GM21528 (cell line): ENCODE data around the gene LEMD2.

Experiments
- ATAC-seq: cut with Tn5 transposase; IDR thresholded peaks from one replicate; pipeline ENCODE4 v1.9.1; 2021; ENCODE audit warnings: mild to moderate bottlenecking, moderate library complexity; ENCODE audit not compliant: unreplicated experiment, low FRiP score

Gene LEMD2

GRCh38 chr6:33777398-33778388, 11.2 kb downstream of the LEMD2 start:
- ATAC-seq = no peak

DNA sequence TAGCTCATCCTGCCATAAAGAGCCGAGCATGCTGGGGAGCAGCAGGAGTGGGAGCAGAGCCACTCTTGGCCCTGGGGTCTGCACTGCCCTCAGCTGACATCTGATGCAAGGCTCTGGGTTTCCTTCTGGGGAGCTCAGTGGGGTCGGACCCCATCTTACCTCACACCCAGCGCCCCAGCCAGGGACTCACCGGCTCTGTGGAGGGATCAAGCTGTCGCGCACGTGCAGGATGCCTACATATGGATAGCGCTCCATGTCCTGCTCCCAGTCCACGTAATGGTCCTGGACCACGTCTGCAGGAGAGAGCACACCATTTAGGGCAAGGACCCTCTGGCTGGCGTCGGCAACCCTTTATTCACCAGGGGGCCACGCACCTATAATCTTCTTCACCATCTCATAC, 12.2 kb downstream of the LEMD2 start:
- no peak for ATAC-seq

GRCh38 chr6:33776186-33776585, 12.7 kb downstream of the LEMD2 start:
- ATAC-seq = no peak

GRCh38 chr6:33774774-33775173, 14.2 kb downstream of the LEMD2 start:
- ATAC-seq = no peak

- no peak for ATAC-seq
These were observed 15.9 kb downstream of the LEMD2 start for GRCh38 chr6:33772902-33773472.

- no peak for ATAC-seq
These were observed 16.7 kb downstream of the LEMD2 start for GRCh38 chr6:33772082-33772830.

GRCh38 chr6:33771146-33772081, 17.5 kb downstream of the LEMD2 start:
- ATAC-seq = no peak

DNA sequence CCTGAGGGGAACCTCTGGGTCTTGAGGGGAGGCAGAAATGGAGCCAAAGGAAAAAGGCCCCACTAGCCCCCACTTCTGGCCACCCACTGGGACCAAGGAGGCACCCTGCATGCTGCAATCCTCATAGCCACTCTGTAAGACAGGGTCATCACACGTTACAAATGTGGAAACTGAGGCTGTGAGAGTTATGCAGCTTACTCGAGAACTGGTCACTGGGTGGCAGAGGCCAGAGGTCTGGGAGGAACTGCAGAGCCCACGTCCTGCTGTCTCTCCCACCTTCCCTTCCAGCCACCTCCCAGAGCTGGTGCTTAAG, 18.1 kb downstream of the LEMD2 start:
- ATAC-seq = no peak

DNA sequence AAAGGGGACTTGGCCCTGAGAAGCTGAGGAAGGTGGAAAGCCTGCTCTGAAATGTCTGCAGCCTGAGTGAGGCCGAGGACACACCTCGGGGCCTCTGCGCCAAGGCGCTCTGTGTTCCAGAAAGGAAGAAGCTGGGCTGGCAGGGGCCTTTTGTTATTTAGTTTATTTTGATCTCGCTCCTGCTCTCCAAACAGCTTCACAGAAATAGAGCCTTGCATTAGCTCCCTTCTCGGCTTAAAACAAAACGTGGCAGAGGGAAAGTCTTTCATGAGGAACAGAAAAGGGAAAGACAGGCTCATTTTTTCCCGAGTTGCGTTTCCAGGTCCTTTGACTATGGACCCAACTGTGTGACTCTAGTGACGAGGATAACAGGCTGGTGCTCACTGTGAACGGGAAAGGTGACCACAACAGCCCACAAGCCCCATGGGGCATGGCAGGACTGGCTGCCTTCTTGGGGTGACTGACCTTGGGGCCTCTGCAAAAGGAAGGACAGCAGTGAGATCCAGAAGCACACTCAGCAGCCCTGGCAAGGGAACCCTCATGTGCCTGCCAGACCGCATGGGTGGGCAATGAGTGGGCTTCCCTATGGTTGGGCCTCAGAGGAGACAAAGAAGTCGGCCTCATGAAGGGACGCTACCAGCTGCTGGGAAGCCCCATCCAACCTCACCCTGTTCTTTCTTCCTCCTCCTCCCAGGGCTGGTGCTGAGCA, 18.7 kb downstream of the LEMD2 start:
- no peak for ATAC-seq

DNA sequence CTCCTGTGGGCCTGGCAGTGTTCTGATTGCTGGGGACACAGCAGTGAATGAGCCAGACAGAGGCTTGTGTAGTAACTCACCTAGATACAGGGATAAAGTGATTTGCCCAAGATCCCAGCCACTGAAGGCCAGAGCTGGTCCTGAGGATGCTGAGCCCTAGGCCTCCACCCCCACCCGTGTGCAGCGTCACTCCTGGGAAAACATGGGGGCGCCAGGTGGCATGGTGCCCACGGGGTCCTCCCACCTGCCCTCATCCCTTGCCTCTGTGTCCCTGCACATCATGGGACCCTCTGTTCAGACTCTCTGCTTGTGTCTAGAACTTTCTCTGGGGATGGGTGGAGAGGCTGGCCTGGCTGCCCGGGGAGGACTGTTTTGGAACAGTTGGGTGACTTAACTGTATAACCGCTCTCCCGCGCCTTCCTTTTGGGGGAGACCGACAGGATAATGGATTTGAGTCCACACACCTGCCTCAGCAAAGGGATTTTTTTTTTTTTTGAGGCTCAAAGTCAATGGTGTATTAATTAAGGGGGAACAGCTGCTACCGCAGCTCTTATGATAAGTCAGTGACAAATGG, 19.6 kb downstream of the LEMD2 start:
- ATAC-seq = no peak

- ATAC-seq = no peak
These were observed 20.2 kb downstream of the LEMD2 start for GRCh38 chr6:33768644-33769120.

DNA sequence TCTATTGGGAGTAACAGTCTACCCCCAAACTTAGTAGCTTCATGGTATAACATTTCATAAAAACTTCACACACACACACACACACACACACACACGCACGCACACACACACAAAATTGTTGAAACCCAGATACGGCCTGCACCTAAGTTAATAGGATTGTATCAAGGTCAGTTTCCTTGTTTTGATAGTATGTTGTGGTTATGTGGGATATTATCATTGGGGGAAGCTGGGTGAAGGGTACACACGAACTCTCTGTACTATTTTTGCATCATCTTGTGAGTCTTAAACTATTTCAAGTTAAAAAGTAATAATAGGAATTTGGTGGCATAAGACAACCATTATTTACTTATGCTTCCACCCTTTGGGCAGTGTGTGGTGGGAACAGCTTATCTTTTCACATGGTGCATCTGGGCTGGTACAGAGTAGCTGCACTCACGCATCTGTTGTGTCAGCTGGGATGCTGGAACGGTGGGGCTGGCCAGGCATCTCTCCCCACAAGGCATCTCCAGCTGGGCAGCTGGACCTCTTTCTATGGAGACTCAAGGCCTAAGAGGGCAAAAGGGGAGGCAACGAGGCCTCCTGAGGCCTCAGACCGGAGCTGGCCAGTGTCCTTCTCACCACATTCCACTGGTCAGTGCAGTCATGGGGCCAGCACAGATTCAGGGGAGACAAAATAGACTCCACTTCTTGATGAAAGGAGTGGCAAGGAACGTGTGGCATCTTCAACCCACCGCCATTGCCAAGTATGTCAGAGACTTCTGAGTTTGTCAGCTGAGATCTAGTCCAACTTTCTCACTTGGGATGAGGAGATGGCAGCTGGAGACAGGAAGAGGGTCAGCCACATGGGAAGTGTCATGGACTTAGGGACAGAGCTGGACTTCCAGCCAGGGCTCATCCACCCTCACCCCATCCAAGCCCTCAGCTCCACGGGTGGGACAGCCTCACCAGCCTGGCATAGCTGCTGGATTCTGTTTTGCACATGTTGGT, 21.7 kb downstream of the LEMD2 start:
- no peak for ATAC-seq

- ATAC-seq = no peak
These were observed 23.6 kb downstream of the LEMD2 start for GRCh38 chr6:33765368-33765767.

DNA sequence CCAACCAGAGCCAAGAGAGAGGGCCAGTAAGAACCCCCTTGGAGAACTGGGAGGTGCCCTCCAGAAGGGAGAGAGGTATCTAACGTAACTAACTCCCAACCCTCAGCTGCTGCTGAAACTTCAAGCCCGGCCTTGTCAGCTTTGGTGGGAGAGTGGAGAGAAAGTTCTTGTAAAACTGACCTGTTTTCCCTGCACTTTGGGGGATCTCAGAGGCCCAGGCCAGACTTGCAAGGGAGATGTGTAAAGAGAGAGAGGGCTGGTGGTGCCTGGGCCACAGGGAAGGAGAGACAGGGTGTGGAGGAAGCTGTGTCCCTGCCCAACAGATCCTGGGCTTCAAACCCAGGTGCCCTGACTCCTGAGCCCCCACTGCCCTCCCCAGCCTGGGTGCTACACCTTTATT, 24.9 kb downstream of the LEMD2 start:
- no peak for ATAC-seq

- ATAC-seq = no peak
These were observed 25.4 kb downstream of the LEMD2 start for GRCh38 chr6:33763483-33763882.

- no peak for ATAC-seq
These were observed 26.2 kb downstream of the LEMD2 start for GRCh38 chr6:33762713-33763112.

DNA sequence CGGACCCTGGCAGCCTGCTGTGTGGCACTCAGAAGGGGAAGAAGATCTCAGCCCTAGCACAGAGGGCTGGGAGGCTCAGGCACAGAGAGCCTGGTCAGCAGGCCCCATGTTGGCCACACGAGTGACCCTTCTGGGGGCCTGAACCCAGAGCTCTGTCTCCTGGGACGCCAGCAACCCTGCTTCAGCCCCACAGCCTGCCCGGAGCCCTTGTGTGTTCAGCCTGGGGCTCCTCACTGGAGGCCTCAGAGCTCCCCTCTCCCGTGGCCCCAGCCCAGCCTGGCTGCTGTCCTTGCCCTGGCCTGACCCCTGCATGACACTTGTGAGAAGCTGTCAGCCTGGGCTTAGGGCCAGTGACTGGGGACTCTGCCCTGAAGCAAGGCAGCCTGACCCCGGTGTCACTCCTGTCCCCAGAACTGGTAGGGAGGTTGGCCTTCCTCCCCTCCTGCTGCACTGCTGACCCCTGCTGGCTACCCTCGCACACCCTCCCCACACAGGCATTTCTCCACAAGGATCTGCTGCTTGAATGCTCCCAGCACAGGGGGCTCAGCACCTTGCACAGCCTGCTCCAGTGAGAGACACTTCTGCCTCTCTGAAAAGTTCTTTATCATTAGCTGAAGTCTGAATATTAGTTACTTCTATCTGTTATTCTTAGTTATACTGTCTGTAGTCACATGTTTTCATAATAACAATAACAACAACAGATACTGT, 26.9 kb downstream of the LEMD2 start:
- ATAC-seq = no peak

DNA sequence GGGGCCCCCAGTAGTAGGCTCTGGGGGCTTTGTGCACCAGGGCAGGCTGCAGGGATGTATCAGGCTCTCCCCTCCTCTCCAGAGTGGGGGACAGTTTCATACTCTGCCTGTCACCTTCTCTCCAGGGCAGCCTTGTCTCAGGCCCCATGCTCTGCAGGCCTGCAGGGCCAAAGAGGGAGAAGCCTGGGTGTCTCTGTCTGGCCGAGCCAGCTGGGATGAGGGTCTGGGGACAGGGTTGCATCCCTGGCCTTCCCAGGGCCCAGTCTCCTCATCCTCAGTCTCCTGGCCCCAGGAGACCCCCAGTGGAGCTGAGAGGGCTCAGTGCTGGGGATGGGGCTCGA, 27.4 kb downstream of the LEMD2 start:
- no peak for ATAC-seq
